Amygdala (tissue), 56 donors: ENCODE measurements around the gene SNTB2.
"Not testable (repeated sequence)": the region's sequence is repeated elsewhere in the genome, so short reads cannot be mapped to it uniquely, and the experiment has no call there.

Experiments
- DNase-seq, 56 donors: peaks; one replicate each; lab custom pipeline; 2025; lab: John Stamatoyannopoulos, UW

SNTB2 gene

GRCh38 chr16:69186642-69187445 lies at the start of gene SNTB2:
Gene SNTB2 (plus strand): TSS chr16:69187164. CDS start chr16:69187167, 3 bp downstream.
- DNase-seq = peak; percentile 7 to 92 (median 79)

GRCh38 chr16:69138608-69139007 lies 48.4 kb upstream of the SNTB2 start:
- no peak for DNase-seq

- not testable (repeated sequence) for DNase-seq
Observed at GRCh38 chr16:69139464-69139863, 47.5 kb upstream of the SNTB2 start.

GRCh38 chr16:69141014-69141413 lies 46.0 kb upstream of the SNTB2 start:
- DNase-seq = no peak

GRCh38 chr16:69141936-69142335 lies 45.0 kb upstream of the SNTB2 start:
- no peak for DNase-seq

GRCh38 chr16:69143116-69143515 lies 43.8 kb upstream of the SNTB2 start:
- no peak for DNase-seq

GRCh38 chr16:69145658-69146057 lies 41.3 kb upstream of the SNTB2 start:
- DNase-seq = no peak

- not testable (repeated sequence) for DNase-seq
Observed at GRCh38 chr16:69149621-69150020, 37.3 kb upstream of the SNTB2 start.

- DNase-seq = peak in 35 of 56 donors; percentile 1 to 79 (median 26)
Observed at GRCh38 chr16:69150146-69150865, 36.7 kb upstream of the SNTB2 start.

GRCh38 chr16:69157196-69157595 lies 29.8 kb upstream of the SNTB2 start:
- DNase-seq = peak in 5 of 56 donors; percentile 1 to 41 (median 13)

GRCh38 chr16:69160192-69160591 lies 26.8 kb upstream of the SNTB2 start:
- no peak for DNase-seq

- no peak for DNase-seq
Observed at GRCh38 chr16:69165584-69165983, 21.4 kb upstream of the SNTB2 start.

- DNase-seq = peak in 19 of 56 donors; percentile 1 to 66 (median 20)
Observed at GRCh38 chr16:69166221-69166833, 20.6 kb upstream of the SNTB2 start.

GRCh38 chr16:69166946-69167930 lies 19.7 kb upstream of the SNTB2 start:
- DNase-seq = peak in 1 of 56 donors; percentile 6

- DNase-seq = no peak
Observed at GRCh38 chr16:69169051-69169450, 17.9 kb upstream of the SNTB2 start.

GRCh38 chr16:69169607-69170352 lies 17.2 kb upstream of the SNTB2 start:
- no peak for DNase-seq

- no peak for DNase-seq
Observed at GRCh38 chr16:69171325-69172084, 15.5 kb upstream of the SNTB2 start.

- no peak for DNase-seq
Observed at GRCh38 chr16:69176033-69176800, 10.7 kb upstream of the SNTB2 start.
